Measurements from ENCODE around the gene ARID1B. TPM values are rescaled to one million over a fixed set of nuclear protein-coding genes. Genes with fewer than 3 reads are reported as not detected.

Gene ARID1B
- total RNA-seq, 6 experiments from 2014 or later = 32.5 to 44.3 (median 36.5) TPM

- Mint-ChIP-seq H3K27me3 (ENCODE audit: insufficient read depth) (no peaks in the 10 kb centered on the region), H3K36me3 (ENCODE audit: low read depth) (no peaks in the 10 kb centered on the region), H3K4me1 (ENCODE audit: low read depth) (peaks cover 46% of the 10 kb centered on the region), H3K9me3 (no peaks in the 10 kb centered on the region), H3K4me3 (no peak overlapping the region; the same call in 1 of the 2 replicates), H3K27ac (no peak overlapping the region)
- TF ChIP-seq, protein P1, sequence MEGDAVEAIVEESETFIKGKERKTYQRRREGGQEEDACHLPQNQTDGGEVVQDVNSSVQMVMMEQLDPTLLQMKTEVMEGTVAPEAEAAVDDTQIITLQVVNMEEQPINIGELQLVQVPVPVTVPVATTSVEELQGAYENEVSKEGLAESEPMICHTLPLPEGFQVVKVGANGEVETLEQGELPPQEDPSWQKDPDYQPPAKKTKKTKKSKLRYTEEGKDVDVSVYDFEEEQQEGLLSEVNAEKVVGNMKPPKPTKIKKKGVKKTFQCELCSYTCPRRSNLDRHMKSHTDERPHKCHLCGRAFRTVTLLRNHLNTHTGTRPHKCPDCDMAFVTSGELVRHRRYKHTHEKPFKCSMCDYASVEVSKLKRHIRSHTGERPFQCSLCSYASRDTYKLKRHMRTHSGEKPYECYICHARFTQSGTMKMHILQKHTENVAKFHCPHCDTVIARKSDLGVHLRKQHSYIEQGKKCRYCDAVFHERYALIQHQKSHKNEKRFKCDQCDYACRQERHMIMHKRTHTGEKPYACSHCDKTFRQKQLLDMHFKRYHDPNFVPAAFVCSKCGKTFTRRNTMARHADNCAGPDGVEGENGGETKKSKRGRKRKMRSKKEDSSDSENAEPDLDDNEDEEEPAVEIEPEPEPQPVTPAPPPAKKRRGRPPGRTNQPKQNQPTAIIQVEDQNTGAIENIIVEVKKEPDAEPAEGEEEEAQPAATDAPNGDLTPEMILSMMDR (IDR thresholded peaks at IDR 0.05) = no peak
- no peak for DNase-seq
Observed at GRCh38 chr6:157068691-157069324, 291.6 kb downstream of the ARID1B start.

DNA sequence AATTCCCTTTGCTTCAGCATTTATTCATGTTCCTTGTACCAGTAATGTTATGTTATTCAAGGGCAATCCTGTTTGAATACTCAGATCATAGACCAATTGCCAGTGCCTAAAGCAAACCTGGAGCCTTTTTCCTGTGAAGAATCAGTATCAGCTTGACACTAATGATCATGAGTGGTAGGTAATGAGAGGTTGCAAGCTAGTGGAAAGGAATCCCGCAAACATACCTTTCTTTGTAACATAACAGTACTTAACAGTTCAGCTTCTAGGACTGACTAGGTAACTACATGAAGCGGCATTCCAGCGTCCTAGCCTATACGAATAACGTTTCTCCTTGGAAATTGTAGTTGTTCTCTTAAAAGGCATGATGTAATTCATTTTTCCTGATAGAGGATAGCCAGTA lies 292.4 kb downstream of the ARID1B start:
- peaks cover 47% of the 10 kb centered on the region for H3K4me1 Mint-ChIP-seq (ENCODE audit: low read depth)
- no peaks in the 10 kb centered on the region; the same call in 1 of the 2 replicates for H3K36me3 Mint-ChIP-seq (ENCODE audit: low read depth)
- no peak overlapping the region for H3K27ac Mint-ChIP-seq

DNA sequence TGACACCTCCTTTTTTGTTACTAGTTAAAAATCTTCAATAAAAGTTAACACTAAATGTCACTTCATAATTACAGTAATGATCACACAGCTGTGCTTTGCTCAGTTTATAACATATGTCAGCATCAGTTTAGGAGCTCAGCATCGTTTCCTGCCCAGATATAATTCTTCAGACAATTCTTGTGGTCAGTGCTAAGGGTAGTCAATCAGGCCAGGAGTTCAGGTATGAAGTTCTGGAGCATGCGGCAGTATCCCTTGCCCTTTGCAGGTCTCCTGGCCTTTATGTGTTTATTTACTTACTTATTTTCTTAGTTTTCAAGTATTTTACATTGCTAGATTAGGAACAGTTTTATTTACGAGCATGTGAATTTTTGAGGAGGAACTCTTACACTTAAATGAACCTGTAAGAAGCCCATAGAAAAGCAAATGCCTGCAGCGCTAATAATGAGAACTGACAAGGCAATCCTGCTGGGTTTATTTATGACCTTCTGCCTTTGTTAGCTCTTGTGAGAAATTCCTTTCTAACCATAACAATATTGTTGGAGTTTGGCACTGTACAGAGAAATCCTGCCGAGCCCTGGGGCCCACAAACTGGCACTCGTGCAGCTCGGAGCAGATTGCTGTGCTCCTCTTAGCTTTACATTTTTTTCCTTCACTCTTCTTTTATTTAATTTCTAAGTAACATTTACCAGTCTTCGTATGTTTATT lies 293.4 kb downstream of the ARID1B start:
- TF ChIP-seq, protein P1 (IDR thresholded peaks at IDR 0.05) = no peak
- peaks cover 55% of the 10 kb centered on the region for H3K4me1 Mint-ChIP-seq (ENCODE audit: low read depth)
- H3K36me3 Mint-ChIP-seq (ENCODE audit: low read depth) = peaks cover 2% of the 10 kb centered on the region; the same call in 1 of the 2 replicates
- H3K4me3 Mint-ChIP-seq = no peak overlapping the region
- DNase-seq = no peak
- no peaks in the 10 kb centered on the region for H3K9me3 Mint-ChIP-seq
- peak overlapping the region; percentile 14; the same call in 1 of the 2 replicates for H3K27ac Mint-ChIP-seq
- H3K27me3 Mint-ChIP-seq (ENCODE audit: insufficient read depth) = peaks cover under 1% of the 10 kb centered on the region; the same call in 1 of the 2 replicates

More for the DNA sequence above, 292.4 kb downstream of the ARID1B start:
- Mint-ChIP-seq H3K27me3 (ENCODE audit: insufficient read depth) (no peaks in the 10 kb centered on the region), H3K4me3 (no peak overlapping the region), H3K9me3 (no peaks in the 10 kb centered on the region)
- no peak for DNase-seq
- TF ChIP-seq, protein P1 (IDR thresholded peaks at IDR 0.05) = no peak

DNA sequence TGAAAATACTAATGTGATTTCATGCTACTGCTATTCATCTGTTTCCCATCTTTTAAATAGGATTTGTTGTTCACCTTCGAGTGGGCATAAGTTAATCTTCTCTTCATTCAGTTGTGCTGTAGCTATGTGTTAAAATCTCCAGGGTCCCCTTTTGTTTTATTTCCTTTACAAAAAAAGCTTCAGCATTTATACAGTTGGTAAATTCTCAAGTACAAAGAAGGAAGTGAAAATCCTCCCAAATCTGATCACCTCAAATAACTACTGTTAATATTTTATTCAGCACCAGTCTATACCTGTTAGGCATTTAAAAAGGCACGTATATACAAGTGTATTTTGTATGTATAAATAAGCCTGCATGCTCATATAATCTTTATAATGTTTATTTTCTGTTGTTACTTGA lies 294.9 kb downstream of the ARID1B start:
- H3K4me1 Mint-ChIP-seq (ENCODE audit: low read depth) = peaks cover 57% of the 10 kb centered on the region
- no peaks in the 10 kb centered on the region for H3K9me3 Mint-ChIP-seq
- H3K36me3 Mint-ChIP-seq (ENCODE audit: low read depth) = peaks cover 4% of the 10 kb centered on the region; the same call in 1 of the 2 replicates
- TF ChIP-seq, protein P1 (IDR thresholded peaks at IDR 0.05) = no peak
- peaks cover 2% of the 10 kb centered on the region; the same call in 1 of the 2 replicates for H3K27me3 Mint-ChIP-seq (ENCODE audit: insufficient read depth)
- no peak for DNase-seq
- H3K27ac Mint-ChIP-seq = no peak overlapping the region
- no peak overlapping the region for H3K4me3 Mint-ChIP-seq

GRCh38 chr6:157073596-157073995 lies 296.4 kb downstream of the ARID1B start:
- Mint-ChIP-seq H3K9me3 (no peaks in the 10 kb centered on the region), H3K36me3 (ENCODE audit: low read depth) (peaks cover 4% of the 10 kb centered on the region; the same call in 1 of the 2 replicates), H3K4me3 (no peak overlapping the region), H3K27me3 (ENCODE audit: insufficient read depth) (peaks cover 2% of the 10 kb centered on the region; the same call in 1 of the 2 replicates), H3K27ac (no peak overlapping the region), H3K4me1 (ENCODE audit: low read depth) (peaks cover 48% of the 10 kb centered on the region)
- TF ChIP-seq, protein P1 (IDR thresholded peaks at IDR 0.05) = no peak
- no peak for DNase-seq
